Measurements from ENCODE around the gene CHST11. TPM values are rescaled to one million over a fixed set of nuclear protein-coding genes. Genes with fewer than 3 reads are reported as not detected.

CHST11 gene
- total RNA-seq, 1 experiment from 2014 or later, result 0.25 TPM

GRCh38 chr12:104669089-104669721 lies 212.5 kb downstream of the CHST11 start:
- Histone ChIP-seq H3K36me3 (ENCODE audit: control insufficient read depth, insufficient read depth, low read length) (no peaks in the 10 kb centered on the region), H3K4me1 (peaks cover 10% of the 10 kb centered on the region), H3K9me3 (no peaks in the 10 kb centered on the region), H3K4me3 (ENCODE audit: low read depth, low read length) (no peak overlapping the region), H3K27me3 (replicated peaks; ENCODE audit: control insufficient read depth, insufficient read depth, low read length) (no peaks in the 10 kb centered on the region)
- H3K36me3 Mint-ChIP-seq (ENCODE audit: insufficient read depth, unreplicated experiment), result no peaks in the 10 kb centered on the region
- H3K4me3 Mint-ChIP-seq (ENCODE audit: unreplicated experiment), result no peak overlapping the region
- H3K27ac Mint-ChIP-seq (ENCODE audit: unreplicated experiment), result no peak overlapping the region
- ChIA-PET POLR2A (no interaction called here), CTCF (no interaction called here)
- TF ChIP-seq CTCF (IDR thresholded peaks at IDR 0.05; ENCODE audit: insufficient read depth in 1 of 2, low read depth in 1 of 2, low read length in 1 of 2, severe bottlenecking in 1 of 2, unreplicated experiment in 1 of 2), result peak in 1 of 2 experiments; percentile 24
- no peak for DNase-seq
- no TSS peak for BruUV-seq (replicated peaks)
- intact Hi-C loops (cut with micrococcal nuclease; ENCODE audit: unreplicated experiment), result no loop called here
- peaks cover 8% of the 10 kb centered on the region for H3K4me1 Mint-ChIP-seq (ENCODE audit: low read depth, unreplicated experiment)
- no peaks in the 10 kb centered on the region for H3K9me3 Mint-ChIP-seq (ENCODE audit: unreplicated experiment)
- no peaks in the 10 kb centered on the region for H3K27me3 Mint-ChIP-seq (ENCODE audit: insufficient read depth, unreplicated experiment)

- ChIA-PET CTCF (no interaction called here), POLR2A (no interaction called here)
- no TSS peak for BruUV-seq (replicated peaks)
- Mint-ChIP-seq H3K4me3 (ENCODE audit: unreplicated experiment) (no peak overlapping the region), H3K27ac (ENCODE audit: unreplicated experiment) (no peak overlapping the region), H3K4me1 (ENCODE audit: low read depth, unreplicated experiment) (peaks cover 8% of the 10 kb centered on the region), H3K27me3 (ENCODE audit: insufficient read depth, unreplicated experiment) (no peaks in the 10 kb centered on the region), H3K36me3 (ENCODE audit: insufficient read depth, unreplicated experiment) (no peaks in the 10 kb centered on the region), H3K9me3 (ENCODE audit: unreplicated experiment) (no peaks in the 10 kb centered on the region)
- intact Hi-C loops (cut with micrococcal nuclease; ENCODE audit: unreplicated experiment), result loop anchor here (10.0 kb wide), 1 partner anchor 285 kb away; the partner anchor contains the start of gene SLC41A2
- H3K4me1 ChIP-seq, result peaks cover 10% of the 10 kb centered on the region
- no peaks in the 10 kb centered on the region for H3K27me3 ChIP-seq (replicated peaks; ENCODE audit: control insufficient read depth, insufficient read depth, low read length)
- DNase-seq, result no peak
- H3K36me3 ChIP-seq (ENCODE audit: control insufficient read depth, insufficient read depth, low read length), result no peaks in the 10 kb centered on the region
- no peak overlapping the region for H3K4me3 ChIP-seq (ENCODE audit: low read depth, low read length)
- TF ChIP-seq CTCF (IDR thresholded peaks at IDR 0.05; ENCODE audit: insufficient read depth in 1 of 2, low read depth in 1 of 2, low read length in 1 of 2, severe bottlenecking in 1 of 2, unreplicated experiment in 1 of 2), result no peak
- H3K9me3 ChIP-seq, result no peaks in the 10 kb centered on the region
Observed at GRCh38 chr12:104669851-104670337, 213.1 kb downstream of the CHST11 start.

- no TSS peak for BruUV-seq (replicated peaks)
- POLR2A ChIA-PET, result no interaction called here
- Mint-ChIP-seq H3K9me3 (ENCODE audit: unreplicated experiment) (no peaks in the 10 kb centered on the region), H3K4me3 (ENCODE audit: unreplicated experiment) (no peak overlapping the region), H3K36me3 (ENCODE audit: insufficient read depth, unreplicated experiment) (no peaks in the 10 kb centered on the region), H3K4me1 (ENCODE audit: low read depth, unreplicated experiment) (peaks cover 8% of the 10 kb centered on the region), H3K27ac (ENCODE audit: unreplicated experiment) (no peak overlapping the region), H3K27me3 (ENCODE audit: insufficient read depth, unreplicated experiment) (no peaks in the 10 kb centered on the region)
- H3K27me3 ChIP-seq (replicated peaks; ENCODE audit: control insufficient read depth, insufficient read depth, low read length), result no peaks in the 10 kb centered on the region
- no peaks in the 10 kb centered on the region for H3K36me3 ChIP-seq (ENCODE audit: control insufficient read depth, insufficient read depth, low read length)
- CTCF ChIA-PET, result no interaction called here
- intact Hi-C loops (cut with micrococcal nuclease; ENCODE audit: unreplicated experiment), result loop anchor here (10.0 kb wide), 1 partner anchor 284 kb away; the partner anchor contains the start of gene SLC41A2
- no peak overlapping the region for H3K4me3 ChIP-seq (ENCODE audit: low read depth, low read length)
- TF ChIP-seq CTCF (IDR thresholded peaks at IDR 0.05; ENCODE audit: insufficient read depth in 1 of 2, low read depth in 1 of 2, low read length in 1 of 2, severe bottlenecking in 1 of 2, unreplicated experiment in 1 of 2), result no peak
- H3K4me1 ChIP-seq, result peaks cover 10% of the 10 kb centered on the region
- DNase-seq, result no peak
- no peaks in the 10 kb centered on the region for H3K9me3 ChIP-seq
Observed at GRCh38 chr12:104670439-104671408, 214.0 kb downstream of the CHST11 start.

Data from Caco-2 (cell line).